ENCODE results near the gene CNIH2.

CNIH2 gene

DNA sequence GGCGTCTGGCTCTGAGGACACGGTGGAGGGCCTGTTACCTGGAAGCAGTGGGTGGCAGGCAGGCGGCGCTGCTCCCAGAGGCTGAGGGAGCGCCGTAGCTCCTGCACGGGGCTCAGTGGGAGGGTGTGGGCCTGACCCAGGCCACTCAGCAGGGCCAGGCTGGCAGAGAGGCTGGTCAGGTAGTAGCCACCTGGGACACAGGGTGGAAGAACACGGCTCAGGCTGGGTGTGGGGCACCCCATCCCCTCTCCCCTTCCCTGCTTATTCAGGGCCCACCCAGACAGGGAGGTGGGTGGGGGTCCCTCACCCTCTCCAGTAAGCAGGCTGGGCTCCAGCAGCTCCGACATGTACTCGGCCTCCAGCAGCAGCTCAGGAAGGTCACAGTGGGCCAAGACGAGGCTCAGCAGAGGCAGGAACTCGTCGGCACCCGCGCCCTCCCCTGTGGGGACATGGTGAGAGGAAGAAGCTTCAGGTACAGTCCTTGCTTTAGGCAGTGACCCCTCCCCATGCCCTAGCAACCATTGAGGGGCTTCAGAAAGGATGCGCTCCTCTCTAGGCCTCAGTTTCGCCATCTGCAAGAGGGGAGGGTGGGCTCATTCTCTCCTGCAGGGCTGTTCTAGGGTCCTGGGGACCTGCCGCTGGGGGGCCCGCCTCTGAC, 55.4 kb downstream of the CNIH2 start:
- no peak for DNase-seq
